ENCODE results near the gene IFT88.

GRCh38 chr13:20700288-20700687 lies 133.3 kb downstream of the IFT88 start:
- no peak for TF ChIP-seq CTCF (IDR thresholded peaks at IDR 0.05)
- no peak for TF ChIP-seq POLR2A (IDR thresholded peaks at IDR 0.05)
